IPS DF 19.7 (cell line): ENCODE results near the gene MAN2B1.
"Not testable (repeated sequence)": the region's sequence is repeated elsewhere in the genome, so short reads cannot be mapped to it uniquely, and the experiment has no call there.

ENCODE experiments used
- DNase-seq: peaks from one replicate; pipeline ENCODE4 v3.0.0-alpha.2; 2013; ENCODE audit warnings: low read depth, low spot score

Gene MAN2B1

GRCh38 chr19:12621253-12622024 is 45.1 kb downstream of the MAN2B1 start:
- not testable (repeated sequence) for DNase-seq

GRCh38 chr19:12617646-12618045 is 48.9 kb downstream of the MAN2B1 start:
- DNase-seq = no peak

DNA sequence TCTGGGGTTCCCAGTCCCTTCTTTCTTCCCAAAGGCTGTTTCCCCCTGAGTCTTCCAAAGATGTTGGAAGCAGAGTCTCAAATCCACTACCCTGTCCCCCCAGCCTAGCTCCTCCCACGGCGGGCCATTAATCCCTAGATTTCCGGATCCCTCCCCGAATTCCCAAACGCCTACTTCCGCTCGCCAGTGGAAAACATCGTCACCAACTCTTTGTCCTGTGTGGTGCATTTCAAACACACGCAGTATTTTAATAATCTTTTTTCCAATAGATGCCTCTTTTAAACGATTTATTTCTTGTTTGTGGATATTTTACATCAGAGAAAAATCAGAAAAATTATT is 55.2 kb downstream of the MAN2B1 start:
- no peak for DNase-seq

DNA sequence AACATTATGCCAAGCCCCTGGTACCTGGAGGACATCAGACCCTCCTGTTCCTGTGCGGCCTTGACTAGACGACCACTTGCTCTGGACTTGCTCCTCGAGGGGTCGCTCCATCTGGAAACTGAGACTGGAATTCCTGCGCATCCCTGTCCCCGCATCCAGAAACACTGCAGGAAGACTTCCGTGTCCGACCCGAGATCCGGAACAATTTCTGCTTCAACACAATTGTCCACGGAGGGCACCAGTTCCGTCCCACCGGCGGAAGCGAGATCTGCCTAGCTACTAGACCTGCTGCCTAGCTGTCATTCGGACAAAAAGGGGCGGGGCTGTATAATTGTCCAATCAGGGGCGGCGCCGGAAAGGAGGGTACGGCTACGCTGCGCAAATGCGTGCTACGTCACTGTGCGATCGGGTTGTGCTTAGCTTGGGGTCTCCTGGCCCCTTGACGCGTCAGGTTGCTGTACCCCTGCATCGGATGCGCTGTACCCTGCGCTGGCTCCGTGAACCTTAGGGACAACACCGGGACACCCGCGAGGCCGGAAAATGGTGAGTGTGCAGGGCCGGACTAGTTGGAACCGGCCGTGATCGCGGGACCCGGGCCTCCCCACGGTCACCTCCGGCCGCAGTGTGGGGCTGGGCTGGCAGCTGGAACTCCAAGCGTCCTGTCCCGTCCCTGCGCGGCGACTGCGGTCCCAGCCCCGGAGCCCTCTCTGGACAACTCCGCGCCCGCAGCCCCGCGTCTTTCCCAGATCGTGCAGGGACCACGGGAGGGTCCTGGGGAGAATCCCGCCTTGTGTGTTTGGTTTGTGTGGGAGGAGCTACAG is 55.8 kb downstream of the MAN2B1 start, which contains the start of the genes ZNF490 and ZNF791:
TSS of gene ZNF490 (minus strand) at position 274 of the 821 bp plus-strand sequence. CDS start at position 141, 133 bp downstream.
TSS of gene ZNF791 (plus strand) at position 381 of the 821 bp plus-strand sequence. CDS start at position 541, 160 bp downstream.
- DNase-seq = peak; percentile 93

GRCh38 chr19:12607631-12608030 is 58.9 kb downstream of the MAN2B1 start:
- no peak for DNase-seq

- DNase-seq = no peak
Observed at GRCh38 chr19:12606796-12607195, 59.7 kb downstream of the MAN2B1 start.

DNA sequence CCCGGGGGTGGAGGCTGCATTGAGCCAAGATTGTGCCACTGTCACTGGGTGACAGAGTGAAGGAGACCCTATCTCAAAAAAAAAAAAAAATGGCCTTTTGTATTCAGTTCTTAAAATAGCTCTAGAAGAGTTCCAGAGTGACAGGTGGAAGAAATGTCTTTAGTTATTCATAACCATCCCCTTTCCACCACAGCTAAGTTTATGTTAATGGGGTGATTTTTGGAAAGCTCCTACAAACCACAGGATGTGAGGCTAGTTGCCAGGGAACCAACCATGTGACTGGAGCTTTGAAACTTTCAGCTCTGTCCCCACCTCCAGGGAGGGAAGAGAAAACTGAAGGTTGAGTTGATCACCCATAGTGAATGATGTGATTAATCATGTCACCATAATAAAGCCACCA is 62.8 kb downstream of the MAN2B1 start:
- DNase-seq = no peak

- no peak for DNase-seq
Observed at GRCh38 chr19:12597594-12597993, 68.9 kb downstream of the MAN2B1 start.

- no peak for DNase-seq
Observed at GRCh38 chr19:12596927-12597548, 69.5 kb downstream of the MAN2B1 start.
